Left ventricle myocardium superior (tissue), 1 donor: Measurements from ENCODE around the gene KPNA5. TPM values are rescaled to one million over a fixed set of nuclear protein-coding genes. Genes with fewer than 3 reads are reported as not detected.

Experiments
- ATAC-seq: fragments of 200-7000 bp; cut with Tn5 transposase; one replicate; pipeline ENCODE4 v1.9.1; 2020; ENCODE audit warnings: mild to moderate bottlenecking, moderate library complexity
- DNase-seq: peaks from one replicate; pipeline ENCODE4 v3.0.0-alpha.2; 2020
- intact Hi-C: fragments of 100-400 bp; cut with micrococcal nuclease; formaldehyde crosslinking; loops from one replicate; pipeline ENCODE4 v1.11.0; 2022
- total RNA-seq: library from RNA; stranded (reverse); fragmentation: NEBNext Ultra II Directional; extraction: Animal tissue kit (Norgen Biotek cat#: 25700); gene quantifications from one replicate; pipeline ENCODE4 v1.2.1, GENCODE V29; 2021
- donor health status: DM: no; HTN: yes; CAD: no; lungs with severe emphysema.

Gene KPNA5
- total RNA-seq, 1 donor from 2014 or later = 7.2 TPM

DNA sequence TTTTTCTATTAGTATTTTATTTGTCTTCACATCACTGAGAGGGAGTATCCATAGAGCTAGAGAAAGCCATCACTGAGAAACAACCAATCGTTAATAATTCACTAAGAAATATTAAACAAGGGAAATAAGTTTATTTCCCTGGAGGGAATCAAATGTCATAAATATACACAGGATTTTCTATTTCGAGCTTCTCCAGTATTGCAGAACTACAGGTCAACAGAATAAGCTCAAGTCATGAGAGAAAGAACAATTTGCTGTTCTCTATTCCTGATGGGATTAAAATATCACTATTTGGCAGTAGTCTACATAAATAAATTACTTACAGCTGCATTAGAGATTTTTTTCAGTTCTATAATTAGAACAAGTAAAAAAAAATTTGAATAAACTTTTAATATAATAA is 86.7 kb downstream of the KPNA5 start:
- intact Hi-C loops = no loop called here
- ATAC-seq = peak; percentile 20
- no peak for DNase-seq

DNA sequence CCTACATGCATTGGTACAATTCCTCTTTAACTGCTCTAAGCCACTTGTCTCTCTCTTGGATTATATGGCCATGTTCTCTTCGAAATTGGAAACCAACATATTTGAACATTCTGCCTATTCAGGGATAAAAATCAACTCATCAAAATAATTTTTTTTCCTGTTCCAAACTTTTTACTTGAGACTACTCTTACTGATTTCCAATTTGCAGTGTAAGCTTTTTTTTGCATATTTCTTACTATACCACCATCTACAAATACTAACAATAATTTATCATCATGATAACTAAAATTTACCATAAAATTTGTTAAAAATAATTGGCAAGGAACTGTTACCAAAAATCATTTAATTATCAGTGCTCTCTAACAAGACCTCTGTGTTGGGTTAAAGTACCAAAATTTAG is 91.4 kb downstream of the KPNA5 start:
- intact Hi-C loops = no loop called here
- no peak for DNase-seq
- ATAC-seq = no peak

DNA sequence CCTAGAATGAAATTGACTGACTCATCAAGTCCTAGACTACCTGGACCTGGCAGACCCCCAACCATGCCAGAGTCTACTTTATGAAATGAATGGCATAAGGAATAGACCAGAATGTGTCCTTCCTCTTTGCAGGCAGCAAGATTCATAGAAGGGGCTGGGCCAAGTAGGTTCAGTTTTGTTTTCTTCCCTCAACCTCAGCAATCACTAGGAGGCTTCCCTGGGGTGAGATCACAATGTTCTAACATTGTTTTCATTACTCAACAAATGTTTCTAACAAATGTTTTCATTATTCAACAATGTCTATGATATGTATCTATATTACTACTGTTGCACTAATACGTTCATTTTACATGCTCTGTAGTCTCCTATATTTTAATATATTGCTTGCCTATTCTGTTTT is 92.9 kb downstream of the KPNA5 start:
- intact Hi-C loops = no loop called here
- ATAC-seq (no peak), DNase-seq (no peak)

DNA sequence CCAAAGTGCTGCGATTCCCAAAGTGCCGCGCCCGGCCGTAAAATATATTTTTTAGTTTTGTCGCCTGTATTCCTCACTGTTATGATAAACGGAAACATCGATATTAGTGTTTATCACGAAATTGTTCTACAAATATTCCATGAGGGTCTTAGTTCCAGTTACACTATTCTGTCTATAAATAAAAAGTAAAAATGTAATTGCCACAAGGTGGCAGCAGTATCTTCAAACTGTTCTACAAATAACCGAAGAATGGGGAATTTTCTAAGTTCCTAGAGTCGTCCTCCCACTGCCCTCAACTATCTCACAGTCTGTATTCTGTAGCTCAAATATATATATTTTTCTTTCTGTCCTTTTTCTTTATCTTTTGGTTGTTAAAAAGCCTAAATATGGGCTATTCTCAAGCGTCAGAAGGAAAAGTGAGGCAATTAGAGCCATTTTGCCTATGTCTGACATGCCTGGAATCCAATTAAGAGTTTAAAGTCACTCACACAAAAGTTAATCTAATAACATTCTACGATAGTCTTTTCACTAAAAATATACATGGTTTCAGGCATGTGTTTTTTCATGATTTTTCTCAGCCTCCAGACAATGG is 98.7 kb downstream of the KPNA5 start:
- DNase-seq (no peak), ATAC-seq (no peak)
- intact Hi-C loops = no loop called here

DNA sequence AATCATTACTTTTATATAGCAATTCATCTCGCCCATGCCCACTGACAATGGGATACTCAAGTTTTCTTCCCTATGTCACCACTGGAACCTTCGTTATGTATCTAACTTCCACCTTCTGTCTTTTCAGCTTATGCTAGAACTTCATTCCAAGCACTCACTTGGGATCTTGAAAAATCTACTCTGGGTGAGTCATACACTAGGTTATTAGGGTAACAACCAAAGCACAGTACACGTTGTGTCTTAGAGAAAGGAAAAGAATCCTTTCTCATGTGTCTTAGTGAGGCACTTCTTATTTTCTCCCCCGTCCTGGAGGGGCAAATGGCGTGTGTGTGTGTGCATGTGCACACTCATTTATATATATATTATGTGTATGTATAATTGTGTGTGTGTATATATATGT is 102.8 kb downstream of the KPNA5 start:
- DNase-seq (no peak), ATAC-seq (no peak)
- intact Hi-C loops = no loop called here

Other genes starting within 250 kb of the KPNA5 start
- 1.2 TPM for gene CALHM6, start 219.8 kb upstream of the KPNA5 start, total RNA-seq
- gene CALHM5, start 169.6 kb upstream of the KPNA5 start, total RNA-seq = 2.4 TPM
- 0.40 TPM for gene TRAPPC3L, start 135.5 kb upstream of the KPNA5 start, total RNA-seq
- gene CALHM4, start 127.5 kb upstream of the KPNA5 start, total RNA-seq = 0.32 TPM
- gene RWDD1, start 109.7 kb upstream of the KPNA5 start, total RNA-seq = 72.4 TPM
- gene RSPH4A, start 64.7 kb upstream of the KPNA5 start, total RNA-seq = 0.17 TPM
- 3.8 TPM for gene ZUP1, start 12.4 kb upstream of the KPNA5 start, total RNA-seq
- 3.6 TPM for gene FAM162B, start 84.5 kb downstream of the KPNA5 start, total RNA-seq
- gene GPRC6A, start 147.9 kb downstream of the KPNA5 start, total RNA-seq = not detected
- gene RFX6, start 196.0 kb downstream of the KPNA5 start, total RNA-seq = not detected